ENCODE results near the gene PHAX. TPM values are rescaled to one million over a fixed set of nuclear protein-coding genes. Genes with fewer than 3 reads are reported as not detected.
"Not testable (repeated sequence)": the region's sequence is repeated elsewhere in the genome, so short reads cannot be mapped to it uniquely, and the experiment has no call there.

PHAX gene
- total RNA-seq, 1 donor from 2014 or later: 54.7 TPM

GRCh38 chr5:126591549-126591948 lies 9.2 kb upstream of the PHAX start:
- no peak for DNase-seq (ENCODE audit: low read depth)
- H3K4me3 ChIP-seq (ENCODE audit: low read depth, low read length): no peak overlapping the region
- TF ChIP-seq CTCF (conservative IDR thresholded peaks at IDR 0.05; ENCODE audit: low read depth, low read length): no peak

- peak; percentile 57 for TF ChIP-seq CTCF (conservative IDR thresholded peaks at IDR 0.05; ENCODE audit: low read depth, low read length)
- DNase-seq (ENCODE audit: low read depth): peak; percentile 59
- peak within 1 kb of the TSS; percentile 71 for H3K4me3 ChIP-seq (ENCODE audit: low read depth, low read length)
These were observed 5.8 kb upstream of the PHAX start, which contains the start of gene ALDH7A1 for GRCh38 chr5:126594748-126595485. ALDH7A1 (minus strand) TSS chr5:126595219; CDS start chr5:126595198, 21 bp downstream.

DNA sequence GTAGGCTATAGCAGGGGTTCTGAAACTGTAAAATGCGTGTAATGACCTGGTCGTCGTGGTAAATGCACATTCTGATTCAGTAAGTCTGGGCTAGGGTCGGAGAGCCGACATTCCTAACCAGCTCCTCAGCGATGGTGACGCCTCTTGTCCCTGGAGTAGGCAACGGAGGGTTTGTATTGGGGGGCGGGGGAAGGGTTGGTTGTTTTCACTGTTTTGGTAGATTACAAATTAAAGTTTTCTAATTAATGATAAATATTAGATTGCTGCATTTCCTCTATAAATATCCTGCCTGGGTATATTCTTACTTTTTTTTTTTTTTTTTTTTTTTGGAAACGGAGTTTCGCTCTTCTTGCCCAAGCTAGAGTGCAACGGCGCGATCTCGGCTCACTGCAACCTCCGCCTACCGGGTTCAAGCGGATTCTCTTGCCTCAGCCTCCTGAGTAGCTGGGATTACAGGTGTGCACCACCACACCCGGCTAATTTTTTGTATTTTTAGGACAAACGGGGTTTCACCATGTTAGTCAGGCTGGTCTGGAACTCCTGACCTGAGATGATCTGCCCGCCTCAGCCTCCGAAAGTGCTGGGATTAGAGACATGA lies 5.2 kb upstream of the PHAX start:
- peak overlapping the region; percentile 71 for H3K4me3 ChIP-seq (ENCODE audit: low read depth, low read length)
- no peak for TF ChIP-seq CTCF (conservative IDR thresholded peaks at IDR 0.05; ENCODE audit: low read depth, low read length)

GRCh38 chr5:126597156-126597555 lies 3.6 kb upstream of the PHAX start:
- DNase-seq (ENCODE audit: low read depth): no peak
- no peak for TF ChIP-seq CTCF (conservative IDR thresholded peaks at IDR 0.05; ENCODE audit: low read depth, low read length)

More for the DNA sequence above, 5.2 kb upstream of the PHAX start:
- no peak for DNase-seq (ENCODE audit: low read depth)

GRCh38 chr5:126599499-126599898 lies 1.2 kb upstream of the PHAX start:
- no peak for DNase-seq (ENCODE audit: low read depth)
- H3K4me3 ChIP-seq (ENCODE audit: low read depth, low read length): no peak overlapping the region
- TF ChIP-seq CTCF (conservative IDR thresholded peaks at IDR 0.05; ENCODE audit: low read depth, low read length): no peak

More at GRCh38 chr5:126597156-126597555, 3.6 kb upstream of the PHAX start:
- H3K4me3 ChIP-seq (ENCODE audit: low read depth, low read length): no peak overlapping the region

DNA sequence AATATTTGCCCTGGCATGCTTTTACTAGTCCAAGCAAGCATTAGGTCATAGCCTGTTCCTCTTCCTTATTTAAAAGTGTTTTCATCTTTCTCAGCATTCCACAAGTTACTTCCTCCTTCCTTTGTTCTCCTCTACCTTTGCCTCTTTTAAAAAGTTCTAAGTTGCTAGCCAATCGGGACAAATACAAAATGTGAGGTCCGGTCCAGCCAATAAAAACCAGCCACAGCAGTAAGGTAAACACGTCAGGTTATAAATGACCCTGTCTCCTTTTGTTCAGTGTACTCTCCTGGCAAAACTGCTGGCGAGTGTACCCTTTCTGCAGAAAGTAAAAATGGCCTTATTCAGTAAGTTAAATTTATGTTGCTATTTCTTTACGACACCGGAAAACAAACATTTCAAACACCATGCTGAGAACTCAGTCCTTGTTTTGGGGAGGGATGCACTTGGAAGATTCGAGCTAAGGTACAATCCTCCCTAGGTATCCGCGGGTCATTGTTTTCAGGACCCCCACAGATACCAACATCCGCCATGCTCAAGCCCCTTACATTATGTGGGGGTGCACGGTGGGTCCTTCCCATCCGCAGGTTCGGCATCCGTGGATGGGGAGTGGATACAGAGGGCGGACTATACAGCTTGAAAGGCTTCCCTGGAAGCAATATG lies 646 bp upstream of the PHAX start:
- H3K4me3 ChIP-seq (ENCODE audit: low read depth, low read length): peak overlapping the region; percentile 97
- not testable (repeated sequence) for DNase-seq (ENCODE audit: low read depth)

- no peak for TF ChIP-seq CTCF (conservative IDR thresholded peaks at IDR 0.05; ENCODE audit: low read depth, low read length)
- no peak overlapping the region for H3K4me3 ChIP-seq (ENCODE audit: low read depth, low read length)
- DNase-seq (ENCODE audit: low read depth): no peak
These were observed 2.8 kb downstream of the PHAX start for GRCh38 chr5:126603402-126603991.

Data from epithelial cell of proximal tubule (primary cell).